Neutrophil (primary cell): ENCODE measurements around the gene SLC4A1.

Experiments
- H3K27ac ChIP-seq: fragments of 200-600 bp; sonication (generic); 2 replicates; pipeline ENCODE4 v1.5.1; 2016; ENCODE audit warnings: mild to moderate bottlenecking, moderate library complexity
- H3K27me3 ChIP-seq: fragments of 200-600 bp; sonication (generic); 2 replicates; pipeline ENCODE4 v1.6.0; 2016; ENCODE audit warnings: mild to moderate bottlenecking
- H3K36me3 ChIP-seq: fragments of 200-600 bp; sonication (generic); 2 replicates; pipeline ENCODE4 v1.5.1; 2017
- H3K4me1 ChIP-seq, 2 experiments: fragments of 200-600 bp in 1 of 2; sonication (generic) in 1 of 2; 1 replicate in 1 of 2; 2 replicates in 1 of 2; pipeline versions ENCODE4 v1.5.1 to v1.6.1; 2013 to 2016; ENCODE audit warnings: low read depth in 1 of 2, low read length in 1 of 2, mild to moderate bottlenecking in 1 of 2, moderate library complexity in 1 of 2; ENCODE audit not compliant: control insufficient read depth in 1 of 2, insufficient read depth in 1 of 2
- H3K4me3 ChIP-seq, 2 experiments: fragments of 200-600 bp in 1 of 2; sonication (generic) in 1 of 2; 1 replicate in 1 of 2; 2 replicates in 1 of 2; pipeline ENCODE4 v1.5.1; 2013 to 2016; ENCODE audit warnings: low read depth in 1 of 2, low read length in 1 of 2, mild to moderate bottlenecking in 1 of 2, moderate library complexity in 1 of 2
- H3K9me3 ChIP-seq: fragments of 200-600 bp; sonication (generic); 2 replicates; pipeline ENCODE4 v1.5.1; 2016
- CTCF ChIP-seq: fragments of 200-600 bp; sonication (generic); IDR thresholded peaks from 2 replicates; pipeline ENCODE4 v1.5.1; 2016; ENCODE audit warnings: antibody characterized with exemption

The SLC4A1 gene

GRCh38 chr17:44267818-44268490 is at the start of gene SLC4A1:
Gene SLC4A1 (minus strand): TSS chr17:44268135. CDS start chr17:44262866, 5,269 bp downstream.
- H3K27me3 ChIP-seq, result peaks cover 19% of the 10 kb centered on the region
- H3K4me1 ChIP-seq, result no peaks in the 10 kb centered on the region
- TF ChIP-seq CTCF, result no peak
- H3K36me3 ChIP-seq, result no peaks in the 10 kb centered on the region
- H3K4me3 ChIP-seq, result no peak within 1 kb of the TSS
- no peak within 1 kb of the TSS for H3K27ac ChIP-seq
- H3K9me3 ChIP-seq, result no peaks in the 10 kb centered on the region

GRCh38 chr17:44317545-44317944 is 49.6 kb upstream of the SLC4A1 start:
- no peak overlapping the region for H3K4me3 ChIP-seq
- no peak overlapping the region for H3K27ac ChIP-seq
- peaks cover 0 to 9% of the 10 kb centered on the region in 2 experiments for H3K4me1 ChIP-seq
- peaks cover 21% of the 10 kb centered on the region for H3K36me3 ChIP-seq
- TF ChIP-seq CTCF, result no peak
- no peaks in the 10 kb centered on the region for H3K9me3 ChIP-seq
- H3K27me3 ChIP-seq, result peaks cover 63% of the 10 kb centered on the region

GRCh38 chr17:44315760-44316731 is 48.1 kb upstream of the SLC4A1 start:
- no peak for TF ChIP-seq CTCF
- peaks cover 17% of the 10 kb centered on the region for H3K36me3 ChIP-seq
- no peak overlapping the region for H3K4me3 ChIP-seq
- peaks cover 78% of the 10 kb centered on the region for H3K27me3 ChIP-seq
- no peaks in the 10 kb centered on the region for H3K9me3 ChIP-seq
- no peak overlapping the region for H3K27ac ChIP-seq
- peaks cover 0 to 9% of the 10 kb centered on the region in 2 experiments for H3K4me1 ChIP-seq

GRCh38 chr17:44314869-44315661 is 47.1 kb upstream of the SLC4A1 start:
- no peaks in the 10 kb centered on the region for H3K9me3 ChIP-seq
- peaks cover 7% of the 10 kb centered on the region for H3K36me3 ChIP-seq
- H3K27me3 ChIP-seq, result peaks cover 88% of the 10 kb centered on the region
- no peak for TF ChIP-seq CTCF
- H3K27ac ChIP-seq, result no peak overlapping the region
- peak overlapping the region in 1 of 2 experiments; percentile 32 for H3K4me3 ChIP-seq
- peaks cover 0 to 9% of the 10 kb centered on the region in 2 experiments for H3K4me1 ChIP-seq

GRCh38 chr17:44314524-44314868 is 46.6 kb upstream of the SLC4A1 start:
- no peak overlapping the region for H3K4me3 ChIP-seq
- no peak for TF ChIP-seq CTCF

More at GRCh38 chr17:44314524-44314868, 46.6 kb upstream of the SLC4A1 start:
- Histone ChIP-seq H3K4me1 (peaks cover 0 to 9% of the 10 kb centered on the region in 2 experiments), H3K36me3 (peaks cover 1% of the 10 kb centered on the region), H3K9me3 (no peaks in the 10 kb centered on the region), H3K27ac (no peak overlapping the region), H3K27me3 (peaks cover 94% of the 10 kb centered on the region)
